ENCODE results near the gene PRSS21. TPM values are rescaled to one million over a fixed set of nuclear protein-coding genes. Genes with fewer than 3 reads are reported as not detected.

Gene PRSS21
- total RNA-seq, 1 donor from 2014 or later = 5.7 TPM

GRCh38 chr16:2779151-2779920, 37.7 kb upstream of the PRSS21 start:
- intact Hi-C loops (cut with micrococcal nuclease) = loop anchor here (10.0 kb wide), 1 partner anchor 145 kb away; no protein-coding TSS in a partner anchor

- intact Hi-C loops (cut with micrococcal nuclease) = loop anchor here (10.0 kb wide), 1 partner anchor 145 kb away; no protein-coding TSS in a partner anchor
Observed at GRCh38 chr16:2779978-2780898, 36.8 kb upstream of the PRSS21 start.

GRCh38 chr16:2782583-2783351, 34.3 kb upstream of the PRSS21 start:
- intact Hi-C loops (cut with micrococcal nuclease) = no loop called here

- intact Hi-C loops (cut with micrococcal nuclease) = no loop called here
Observed at GRCh38 chr16:2783581-2784357, 33.3 kb upstream of the PRSS21 start.

- intact Hi-C loops (cut with micrococcal nuclease) = no loop called here
Observed at GRCh38 chr16:2784358-2785100, 32.5 kb upstream of the PRSS21 start.

GRCh38 chr16:2785101-2785991, 31.7 kb upstream of the PRSS21 start:
- intact Hi-C loops (cut with micrococcal nuclease) = no loop called here

GRCh38 chr16:2786061-2786825, 30.8 kb upstream of the PRSS21 start:
- intact Hi-C loops (cut with micrococcal nuclease) = no loop called here

GRCh38 chr16:2786826-2787151, 30.2 kb upstream of the PRSS21 start:
- intact Hi-C loops (cut with micrococcal nuclease) = no loop called here

- intact Hi-C loops (cut with micrococcal nuclease) = no loop called here
Observed at GRCh38 chr16:2787406-2787805, 29.6 kb upstream of the PRSS21 start, which contains the start of gene PRSS33. PRSS33 (minus strand) TSS chr16:2787560; CDS start chr16:2786547, 1,013 bp downstream.

- intact Hi-C loops (cut with micrococcal nuclease) = no loop called here
Observed at GRCh38 chr16:2787961-2788360, 29.1 kb upstream of the PRSS21 start.

- intact Hi-C loops (cut with micrococcal nuclease) = no loop called here
Observed at GRCh38 chr16:2790631-2791030, 26.4 kb upstream of the PRSS21 start.

GRCh38 chr16:2791174-2791573, 25.9 kb upstream of the PRSS21 start:
- intact Hi-C loops (cut with micrococcal nuclease) = no loop called here

- intact Hi-C loops (cut with micrococcal nuclease) = no loop called here
Observed at GRCh38 chr16:2792940-2793339, 24.1 kb upstream of the PRSS21 start.

- intact Hi-C loops (cut with micrococcal nuclease) = no loop called here
Observed at GRCh38 chr16:2795395-2796143, 21.5 kb upstream of the PRSS21 start.

- intact Hi-C loops (cut with micrococcal nuclease) = no loop called here
Observed at GRCh38 chr16:2798723-2799204, 18.3 kb upstream of the PRSS21 start.

GRCh38 chr16:2799205-2799858, 17.7 kb upstream of the PRSS21 start:
- intact Hi-C loops (cut with micrococcal nuclease) = no loop called here

- intact Hi-C loops (cut with micrococcal nuclease) = no loop called here
Observed at GRCh38 chr16:2799859-2800226, 17.2 kb upstream of the PRSS21 start.
